K562 (cell line): ENCODE measurements around the gene EPO. TPM values are rescaled to one million over a fixed set of nuclear protein-coding genes. Genes with fewer than 3 reads are reported as not detected.

Source experiments
- CAMTA2 ChIP-seq: fragments of 250-450 bp; sonication (Bioruptor Pico); conservative IDR thresholded peaks from 2 replicates; pipeline ENCODE4 v1.5.1; 2022
- MTA1 ChIP-seq: fragments of 450-650 bp; IDR thresholded peaks from 2 replicates; pipeline ENCODE4 v1.6.1; 2017; ENCODE audit warnings: borderline replicate concordance
- NR2C1 ChIP-seq, 2 experiments: fragments of 450-650 bp; IDR thresholded peaks; 2 replicates each; pipeline ENCODE4 v1.6.1; 2017; ENCODE audit warnings: mild to moderate bottlenecking in 2 of 2, antibody characterized with exemption in 1 of 2, inconsistent platforms in 1 of 2, missing compliant biosample characterization in 1 of 2, missing genetic modification characterization in 1 of 2
- PHF8 ChIP-seq: fragments of 200-600 bp; sonication (generic); IDR thresholded peaks from 2 replicates; pipeline ENCODE4 v1.6.1; 2012; ENCODE audit warnings: mixed run types, mild to moderate bottlenecking, inconsistent platforms, low read length, moderate library complexity, borderline replicate concordance
- RBFOX2 ChIP-seq: fragments of 200-400 bp; formaldehyde crosslinking; IDR thresholded peaks from 2 replicates; pipeline ENCODE4 v1.6.1; 2017; ENCODE audit warnings: low read depth, mild to moderate bottlenecking, low read length, moderate library complexity
- RBM22 ChIP-seq: fragments of 200-400 bp; formaldehyde crosslinking; IDR thresholded peaks from 2 replicates; pipeline ENCODE4 v1.6.1; 2018; ENCODE audit warnings: low read length, low read depth; ENCODE audit not compliant: poor library complexity, severe bottlenecking
- RUNX1 ChIP-seq: sonication (generic); IDR thresholded peaks from 2 replicates; pipeline ENCODE4 v1.6.1; 2016; ENCODE audit warnings: antibody characterized with exemption, low read depth
- VEZF1 ChIP-seq: fragments of 200-800 bp; sonication (Bioruptor generic); IDR thresholded peaks from 2 replicates; pipeline ENCODE4 v1.6.1; 2017; ENCODE audit warnings: missing genetic modification characterization, missing compliant biosample characterization
- ZNF384 ChIP-seq: IDR thresholded peaks from 2 replicates; pipeline ENCODE4 v1.6.1; 2012; ENCODE audit warnings: low read depth, low read length, improper control_type of control experiment
- polyA plus RNA-seq, 8 experiments: library from polyadenylated mRNA; depleted of rRNA in 4 of 8; stranded (reverse) in 5 of 8; unstranded in 3 of 8; fragments of >200 nt; fragmentation: Nextera tagmentation in 2 of 8; fragmentation: Illumina TruSeq in 1 of 8; extraction: Ambion mirVana in 2 of 8; extraction: Trizol in 1 of 8; gene quantifications; 2 replicates each; pipeline versions ENCODE4 v1.2.1 to v1.2.3, GENCODE V29; 2011 to 2014; ENCODE audit warnings: inconsistent platforms in 1 of 8, missing spikeins in 1 of 8
- total RNA-seq, 7 experiments: library from RNA; depleted of rRNA in 6 of 7; stranded (reverse); fragments of >200 nt in 6 of 7; fragmentation: Illumina TruSeq in 2 of 7; extraction: Trizol in 2 of 7; gene quantifications; 2 replicates each; pipeline versions ENCODE4 v1.2.1 to v1.2.3, GENCODE V29; 2011 to 2021; ENCODE audit warnings: low replicate concordance in 1 of 7

EPO gene
- total and polyA plus RNA-seq, 9 of the 15 experiments (the other 6 are each of a cell fraction or from before 2014, with no cell fraction given): 0.06 to 0.41 (median 0.07) TPM; not detected in 6

GRCh38 chr7:100680576-100681271, 39.5 kb upstream of the EPO start (continued):
- TF ChIP-seq RUNX1 (0 out of 2 replicates have a peak, but pooled peaks have one; percentile 14), ZNF384 (peak; percentile 53; the same call in 1 of the 2 replicates), CAMTA2 (CRISPR knock-in tag) (0 out of 2 replicates have a peak, but pooled peaks have one; percentile 21), RBM22 (peak; percentile 95), RBFOX2 (peak; percentile 63), NR2C1 (IDR thresholded peaks at IDR 0.05) (no peak), NR2C1 (tag; IDR thresholded peaks at IDR 0.05) (no peak), VEZF1 (peak; percentile 5; the same call in 1 of the 2 replicates), PHF8 (0 out of 2 replicates have a peak, but pooled peaks have one; percentile 12), MTA1 (0 out of 2 replicates have a peak, but pooled peaks have one; percentile 61)
- TF ChIP-seq, all 486 proteins: peak for 20
